GM19035 (cell line): Measurements from ENCODE around the gene GPR153.

Experiments
- ATAC-seq: cut with Tn5 transposase; IDR thresholded peaks from one replicate; pipeline ENCODE4 v1.9.1; 2021; ENCODE audit not compliant: unreplicated experiment

Gene GPR153

GRCh38 chr1:6287431-6287886 is 26.6 kb upstream of the GPR153 start:
- ATAC-seq: no peak

- ATAC-seq: no peak
Measured at GRCh38 chr1:6287029-6287428, 26.1 kb upstream of the GPR153 start.

DNA sequence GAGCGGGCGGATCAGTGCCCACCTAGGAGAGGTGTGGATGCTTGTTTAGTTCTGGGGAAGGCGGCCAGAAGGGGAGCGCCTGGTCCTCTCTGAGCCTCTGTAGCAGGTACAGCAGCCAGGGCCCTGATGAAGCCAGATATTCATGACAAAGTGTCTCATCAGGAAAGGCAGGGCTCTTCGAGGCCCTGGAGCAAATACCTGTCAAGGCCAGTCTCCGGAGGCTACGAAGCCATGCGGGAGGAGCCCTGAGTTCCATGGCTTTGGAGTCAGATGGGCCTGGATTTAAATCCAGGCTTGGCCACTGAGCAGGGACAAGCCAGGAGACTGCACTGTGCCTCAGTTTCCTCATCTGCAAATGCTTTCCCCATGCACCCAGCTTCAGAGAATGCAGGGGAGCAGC is 25.4 kb upstream of the GPR153 start:
- ATAC-seq: no peak

- no peak for ATAC-seq
Measured at GRCh38 chr1:6285336-6285735, 24.4 kb upstream of the GPR153 start.

DNA sequence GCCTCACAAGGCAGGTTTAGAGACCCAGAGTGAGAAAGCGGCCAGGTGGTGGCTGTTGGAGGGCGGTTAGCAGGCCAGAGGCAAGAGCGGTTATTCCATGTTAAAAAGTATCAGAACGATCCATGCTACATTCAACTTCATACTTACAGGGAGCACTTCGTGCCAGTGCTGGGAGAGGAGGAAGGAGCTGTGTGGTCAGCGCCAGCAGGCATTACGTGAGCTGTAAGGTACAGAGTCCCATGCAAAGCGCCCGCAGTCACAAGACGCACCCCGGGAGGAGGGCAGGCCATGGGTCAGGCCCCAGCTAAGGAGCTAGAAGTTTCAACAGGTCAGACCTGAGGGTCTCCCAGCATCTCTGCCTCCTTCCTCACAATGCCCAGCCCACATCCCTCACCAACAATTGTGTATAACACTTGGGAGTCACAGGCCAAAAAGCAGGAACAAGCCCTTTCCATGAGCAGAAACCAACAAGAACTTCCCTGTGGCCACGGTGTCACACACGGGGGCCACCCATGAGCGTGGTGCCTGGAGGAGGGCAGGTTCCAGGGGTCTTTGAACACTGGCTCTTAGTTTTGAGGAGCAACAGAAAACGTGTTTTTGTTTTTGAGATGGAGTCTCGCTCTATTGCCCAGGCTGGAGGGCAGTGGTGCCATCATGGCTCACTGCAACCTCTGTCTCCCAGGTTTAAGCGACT is 21.8 kb upstream of the GPR153 start:
- ATAC-seq: no peak

DNA sequence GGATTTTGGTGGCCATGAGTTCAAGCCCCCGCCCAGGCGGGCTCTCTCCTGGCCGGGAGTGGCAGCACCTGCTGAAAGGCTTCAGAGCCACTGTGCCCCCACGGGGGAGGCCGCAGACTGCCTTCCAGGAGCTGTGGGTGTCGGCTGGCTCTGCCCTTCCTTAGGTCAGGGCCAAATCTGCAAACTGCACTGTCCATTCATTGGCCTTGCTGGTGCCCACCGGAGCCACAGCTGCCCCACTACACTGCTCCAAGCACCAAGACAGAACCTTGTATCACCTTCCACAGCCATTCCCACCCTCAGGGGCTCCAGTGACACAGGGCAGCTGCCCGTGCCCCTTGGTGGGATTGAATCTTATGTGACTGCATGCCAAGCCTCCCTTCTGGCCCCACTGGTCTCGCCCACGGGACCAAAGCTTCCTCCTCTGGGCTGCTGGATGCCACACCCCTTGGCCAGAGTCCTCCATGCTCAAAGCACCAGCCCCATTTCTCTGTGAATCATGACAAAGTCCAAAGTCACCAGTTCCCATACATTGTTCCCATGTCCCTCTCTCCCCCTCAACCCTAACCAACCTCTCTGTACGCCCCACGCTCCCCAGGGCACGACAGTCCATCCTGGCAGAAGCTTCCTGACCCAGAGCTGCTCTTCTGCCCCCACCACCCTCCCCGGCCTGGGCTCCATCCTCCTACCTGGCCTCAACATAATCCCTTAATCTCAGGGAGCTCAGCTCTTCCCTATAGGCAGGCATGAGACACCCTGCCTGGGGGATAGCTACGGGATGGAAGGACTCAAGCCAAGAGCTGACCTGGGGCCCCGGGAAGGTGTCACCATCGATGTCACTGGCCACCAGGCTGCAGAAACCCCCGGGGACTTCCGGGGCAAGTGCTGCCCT is 20.9 kb upstream of the GPR153 start:
- no peak for ATAC-seq

DNA sequence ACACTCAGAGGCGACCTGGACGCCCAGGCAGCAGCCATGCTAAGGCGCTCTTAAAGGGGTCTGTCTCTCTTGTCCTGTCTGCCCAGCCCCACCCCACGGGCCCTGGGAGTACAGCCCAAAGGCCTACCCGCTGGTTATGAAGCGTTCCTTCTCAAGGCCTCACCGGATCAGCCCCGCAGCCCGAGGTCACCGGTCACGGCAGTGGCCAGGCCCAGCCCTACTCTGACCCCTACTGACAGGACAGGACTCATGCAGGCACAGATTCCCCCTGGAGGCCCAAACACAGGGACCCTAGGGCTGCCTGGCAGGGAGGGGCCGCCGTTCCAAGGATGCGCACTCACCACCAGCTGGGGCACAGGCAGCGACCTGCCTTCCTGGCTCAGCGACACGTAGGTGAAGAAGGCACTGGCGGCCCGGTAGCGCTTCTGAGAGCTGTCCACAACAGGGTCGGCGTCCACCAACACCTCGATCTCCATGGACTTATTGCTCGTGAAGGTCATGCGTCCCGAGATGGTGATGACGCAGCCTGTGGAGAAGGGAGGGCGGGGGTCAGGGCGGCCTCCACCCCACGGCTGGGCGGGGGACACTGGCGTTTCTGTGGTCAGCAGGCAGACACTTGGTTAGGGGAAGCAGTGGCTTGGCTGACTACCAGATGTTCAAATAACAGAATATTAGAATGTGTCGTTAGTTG is 20.0 kb upstream of the GPR153 start:
- ATAC-seq: no peak

- ATAC-seq: no peak
Measured at GRCh38 chr1:6279613-6280383, 18.9 kb upstream of the GPR153 start.

- no peak for ATAC-seq
Measured at GRCh38 chr1:6279066-6279465, 18.2 kb upstream of the GPR153 start.

GRCh38 chr1:6278263-6278662 is 17.4 kb upstream of the GPR153 start:
- ATAC-seq: no peak

- no peak for ATAC-seq
Measured at GRCh38 chr1:6276811-6277555, 16.1 kb upstream of the GPR153 start.

DNA sequence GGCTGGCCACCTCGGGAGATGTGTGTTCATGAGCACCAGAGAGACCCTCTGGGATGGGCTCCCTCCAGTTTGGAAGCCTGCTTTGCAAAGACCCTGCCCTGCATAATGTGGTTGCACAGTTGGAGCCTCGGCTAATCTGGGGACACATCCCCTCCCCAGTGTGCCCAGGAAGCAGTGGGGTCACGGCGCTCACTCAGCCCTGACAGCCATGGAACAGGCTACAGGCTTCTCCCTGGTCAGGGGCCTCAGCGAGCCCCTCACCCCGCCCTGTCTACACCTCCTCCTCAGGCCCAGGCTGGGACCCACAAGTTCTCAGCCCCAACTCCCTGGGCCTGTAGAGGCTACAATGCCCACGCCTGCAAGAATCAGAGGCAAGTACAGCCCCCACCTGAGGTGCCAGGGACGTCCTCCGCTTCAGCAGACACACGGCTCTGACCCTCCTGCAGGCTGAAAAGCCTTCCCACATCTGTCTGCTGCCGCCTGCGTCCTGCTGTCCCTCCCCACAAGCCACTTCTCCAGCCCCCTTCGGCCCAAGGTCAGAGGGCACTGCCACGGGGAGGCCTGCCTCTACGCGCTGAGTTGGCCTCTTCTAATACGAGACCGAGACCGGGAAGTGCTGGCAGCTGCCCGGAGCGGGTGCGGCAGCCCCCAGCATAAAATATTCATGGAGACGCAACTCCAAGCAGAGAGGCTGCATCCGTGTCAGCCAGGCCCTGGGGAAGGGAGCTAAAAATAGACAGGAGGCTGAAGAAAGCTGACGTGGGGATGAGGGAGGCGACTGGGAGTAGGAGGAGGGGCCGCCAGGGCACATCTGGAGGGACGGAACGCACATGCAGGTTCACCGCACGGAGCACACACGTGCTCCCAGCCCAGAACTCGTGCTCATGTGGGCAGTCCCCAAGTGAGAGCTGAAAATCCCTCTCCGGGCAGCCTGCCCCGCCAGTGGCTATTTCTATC is 15.2 kb upstream of the GPR153 start:
- no peak for ATAC-seq

GRCh38 chr1:6274622-6275139 is 13.8 kb upstream of the GPR153 start:
- ATAC-seq: no peak

GRCh38 chr1:6274102-6274501 is 13.2 kb upstream of the GPR153 start:
- no peak for ATAC-seq

- ATAC-seq: no peak
Measured at GRCh38 chr1:6273380-6273891, 12.5 kb upstream of the GPR153 start.

DNA sequence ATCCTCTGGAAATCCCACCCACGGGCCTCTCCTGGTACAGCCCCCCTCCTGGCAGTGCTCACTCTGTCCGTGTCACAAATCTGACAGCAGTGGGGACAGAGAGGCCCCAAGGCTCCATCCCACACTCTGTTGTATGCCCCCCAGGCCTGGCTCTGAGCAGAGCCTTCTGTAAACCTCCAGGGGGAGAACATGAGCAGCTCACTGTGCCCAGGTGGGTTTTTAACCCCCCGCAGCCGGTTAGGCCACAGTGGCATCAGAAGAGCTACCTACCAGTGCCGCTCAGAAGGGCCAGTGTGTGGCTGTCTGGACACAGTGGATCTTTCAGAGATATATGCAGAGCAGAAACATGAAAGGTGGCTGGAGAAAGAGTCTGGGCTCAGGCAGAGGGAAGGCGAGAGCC is 12.0 kb upstream of the GPR153 start:
- no peak for ATAC-seq

- ATAC-seq: no peak
Measured at GRCh38 chr1:6272452-6272851, 11.6 kb upstream of the GPR153 start.

DNA sequence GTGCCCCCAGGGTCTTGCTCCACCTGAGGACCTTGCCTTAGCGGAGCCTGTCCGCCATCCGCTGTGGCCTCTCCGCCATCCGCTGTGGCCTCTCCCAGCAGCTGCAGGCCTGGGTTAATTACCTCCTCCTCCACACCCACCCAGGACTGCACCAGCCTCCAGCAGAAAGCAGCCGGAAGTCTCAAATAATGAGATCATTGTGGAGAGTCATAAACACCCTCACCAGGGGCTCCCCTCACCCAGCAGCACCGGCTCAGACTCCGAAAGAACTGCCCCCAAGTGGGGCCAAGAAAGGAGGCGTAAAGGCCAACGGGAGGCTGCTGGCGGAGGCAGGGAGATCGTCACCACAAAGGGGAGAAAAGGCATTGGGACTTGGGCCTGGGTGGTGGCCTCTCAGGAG is 10.7 kb upstream of the GPR153 start:
- ATAC-seq: no peak

- ATAC-seq: no peak
Measured at GRCh38 chr1:6271006-6271405, 10.1 kb upstream of the GPR153 start.
